Esophagus squamous epithelium (tissue), 4 donors: ENCODE results near the gene MAEA.

ENCODE experiments used
- POLR2A ChIP-seq, 4 donors: fragments of 450-650 bp; IDR thresholded peaks; one replicate each; pipeline ENCODE4 v1.6.1; 2017; ENCODE audit warnings: antibody characterized with exemption in 4 of 4, mild to moderate bottlenecking in 4 of 4, moderate library complexity in 3 of 4
- TF ChIP-seq, protein P1 (sequence below), 6 experiments: fragments of 450-650 bp in 4 of 6; fragments of 200-600 bp in 2 of 6; sonication (generic) in 2 of 6; IDR thresholded peaks; one replicate each; pipeline ENCODE4 v1.5.1; 2016 to 2019; ENCODE audit warnings: antibody characterized with exemption in 6 of 6, mild to moderate bottlenecking in 4 of 6, moderate library complexity in 4 of 6

DNA sequence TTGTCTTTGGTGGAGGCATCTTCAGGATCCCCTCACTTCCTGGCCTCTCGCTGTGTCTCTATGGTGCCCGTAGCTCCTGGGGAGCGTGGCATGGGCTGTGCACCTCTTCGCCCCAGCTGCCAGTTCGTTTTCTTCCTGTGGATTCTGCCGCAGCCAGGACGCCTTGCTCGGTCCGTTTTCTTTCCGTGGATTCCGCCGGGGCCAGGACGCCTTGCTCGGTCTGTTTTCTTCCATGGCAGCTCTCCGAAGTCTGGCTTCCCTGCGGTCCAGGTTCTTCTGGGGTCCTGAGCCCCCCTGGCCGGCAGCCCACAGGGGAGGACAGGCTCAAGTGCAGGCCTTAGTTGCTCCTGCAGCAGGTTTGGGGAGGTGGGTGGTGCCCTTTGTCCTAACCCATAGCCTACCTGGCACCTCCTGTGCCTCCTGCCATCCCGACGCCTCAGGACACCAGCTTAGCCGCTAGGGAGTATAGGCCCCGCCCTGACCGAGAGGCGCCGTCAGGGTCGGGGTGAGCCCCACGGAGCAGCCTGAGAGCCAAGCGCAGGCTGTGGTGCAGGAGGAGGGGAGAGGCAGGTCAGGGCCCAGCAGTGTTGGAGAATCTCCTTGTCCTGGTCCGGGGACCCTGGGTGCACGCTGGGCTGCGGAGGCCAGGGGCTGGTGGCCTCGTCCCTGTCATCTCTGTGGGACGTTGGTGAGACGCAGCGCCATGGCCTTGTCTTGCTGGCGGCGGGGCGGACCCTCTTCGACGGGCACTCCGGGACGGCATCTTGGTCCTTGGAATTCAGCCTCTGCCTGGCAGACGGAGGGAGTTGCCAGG is 84.4 kb downstream of the MAEA start:
- TF ChIP-seq, protein P1, sequence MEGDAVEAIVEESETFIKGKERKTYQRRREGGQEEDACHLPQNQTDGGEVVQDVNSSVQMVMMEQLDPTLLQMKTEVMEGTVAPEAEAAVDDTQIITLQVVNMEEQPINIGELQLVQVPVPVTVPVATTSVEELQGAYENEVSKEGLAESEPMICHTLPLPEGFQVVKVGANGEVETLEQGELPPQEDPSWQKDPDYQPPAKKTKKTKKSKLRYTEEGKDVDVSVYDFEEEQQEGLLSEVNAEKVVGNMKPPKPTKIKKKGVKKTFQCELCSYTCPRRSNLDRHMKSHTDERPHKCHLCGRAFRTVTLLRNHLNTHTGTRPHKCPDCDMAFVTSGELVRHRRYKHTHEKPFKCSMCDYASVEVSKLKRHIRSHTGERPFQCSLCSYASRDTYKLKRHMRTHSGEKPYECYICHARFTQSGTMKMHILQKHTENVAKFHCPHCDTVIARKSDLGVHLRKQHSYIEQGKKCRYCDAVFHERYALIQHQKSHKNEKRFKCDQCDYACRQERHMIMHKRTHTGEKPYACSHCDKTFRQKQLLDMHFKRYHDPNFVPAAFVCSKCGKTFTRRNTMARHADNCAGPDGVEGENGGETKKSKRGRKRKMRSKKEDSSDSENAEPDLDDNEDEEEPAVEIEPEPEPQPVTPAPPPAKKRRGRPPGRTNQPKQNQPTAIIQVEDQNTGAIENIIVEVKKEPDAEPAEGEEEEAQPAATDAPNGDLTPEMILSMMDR (IDR thresholded peaks at IDR 0.05) = no peak
- TF ChIP-seq POLR2A (IDR thresholded peaks at IDR 0.05) = no peak
